NK-92 (cell line): ENCODE measurements around the gene TMEM117.

Experiments used
- DNase-seq: peaks from one replicate; lab custom pipeline; 2025; ENCODE audit not compliant: unreplicated experiment; lab: John Stamatoyannopoulos, UW

TMEM117 gene

GRCh38 chr12:44286336-44286735 lies 450.5 kb downstream of the TMEM117 start:
- DNase-seq: no peak

- DNase-seq: no peak
These were observed 451.1 kb downstream of the TMEM117 start for GRCh38 chr12:44286821-44287505.

GRCh38 chr12:44287545-44287944 lies 451.7 kb downstream of the TMEM117 start:
- DNase-seq: no peak

GRCh38 chr12:44294649-44295048 lies 458.8 kb downstream of the TMEM117 start:
- DNase-seq: no peak

- DNase-seq: no peak
These were observed 460.2 kb downstream of the TMEM117 start for GRCh38 chr12:44295958-44296623.

- no peak for DNase-seq
These were observed 460.8 kb downstream of the TMEM117 start for GRCh38 chr12:44296624-44297197.

GRCh38 chr12:44299524-44299923 lies 463.6 kb downstream of the TMEM117 start:
- no peak for DNase-seq

- DNase-seq: no peak
These were observed 471.8 kb downstream of the TMEM117 start for GRCh38 chr12:44307506-44308168.

- DNase-seq: no peak
These were observed 477.3 kb downstream of the TMEM117 start for GRCh38 chr12:44313188-44313587.

GRCh38 chr12:44314007-44314500 lies 478.2 kb downstream of the TMEM117 start:
- no peak for DNase-seq

- no peak for DNase-seq
These were observed 481.8 kb downstream of the TMEM117 start for GRCh38 chr12:44317651-44318126.

GRCh38 chr12:44331269-44331668 lies 495.4 kb downstream of the TMEM117 start:
- no peak for DNase-seq

- DNase-seq: no peak
These were observed 498.5 kb downstream of the TMEM117 start for GRCh38 chr12:44334347-44334746.

GRCh38 chr12:44335030-44335429 lies 499.1 kb downstream of the TMEM117 start:
- no peak for DNase-seq

GRCh38 chr12:44336577-44336976 lies 500.7 kb downstream of the TMEM117 start:
- DNase-seq: no peak

GRCh38 chr12:44342371-44342770 lies 506.5 kb downstream of the TMEM117 start:
- DNase-seq: no peak

GRCh38 chr12:44347145-44347544 lies 511.3 kb downstream of the TMEM117 start:
- no peak for DNase-seq

- DNase-seq: no peak
These were observed 521.6 kb downstream of the TMEM117 start for GRCh38 chr12:44357494-44357893.

- DNase-seq: no peak
These were observed 522.8 kb downstream of the TMEM117 start for GRCh38 chr12:44358636-44359035.

- DNase-seq: no peak
These were observed 527.1 kb downstream of the TMEM117 start for GRCh38 chr12:44362947-44363346.

- DNase-seq: no peak
These were observed 531.3 kb downstream of the TMEM117 start for GRCh38 chr12:44367136-44367535.

- DNase-seq: no peak
These were observed 532.0 kb downstream of the TMEM117 start for GRCh38 chr12:44367916-44368315.
